ENCODE data around the gene RPE.

- TF ChIP-seq POLR2A (IDR thresholded peaks at IDR 0.05; ENCODE audit: low read length), result no peak
- TF ChIP-seq GATA1 (IDR thresholded peaks at IDR 0.05; ENCODE audit: low read depth, low read length), result no peak
Measured at GRCh38 chr2:210000464-210001324, 1.7 kb upstream of the RPE start.
